ENCODE measurements around the gene MRPL14. TPM values are rescaled to one million over a fixed set of nuclear protein-coding genes. Genes with fewer than 3 reads are reported as not detected.

Gene MRPL14
- total and polyA plus RNA-seq, 9 donors, result 36.7 to 55.0 (median 41.6) TPM

DNA sequence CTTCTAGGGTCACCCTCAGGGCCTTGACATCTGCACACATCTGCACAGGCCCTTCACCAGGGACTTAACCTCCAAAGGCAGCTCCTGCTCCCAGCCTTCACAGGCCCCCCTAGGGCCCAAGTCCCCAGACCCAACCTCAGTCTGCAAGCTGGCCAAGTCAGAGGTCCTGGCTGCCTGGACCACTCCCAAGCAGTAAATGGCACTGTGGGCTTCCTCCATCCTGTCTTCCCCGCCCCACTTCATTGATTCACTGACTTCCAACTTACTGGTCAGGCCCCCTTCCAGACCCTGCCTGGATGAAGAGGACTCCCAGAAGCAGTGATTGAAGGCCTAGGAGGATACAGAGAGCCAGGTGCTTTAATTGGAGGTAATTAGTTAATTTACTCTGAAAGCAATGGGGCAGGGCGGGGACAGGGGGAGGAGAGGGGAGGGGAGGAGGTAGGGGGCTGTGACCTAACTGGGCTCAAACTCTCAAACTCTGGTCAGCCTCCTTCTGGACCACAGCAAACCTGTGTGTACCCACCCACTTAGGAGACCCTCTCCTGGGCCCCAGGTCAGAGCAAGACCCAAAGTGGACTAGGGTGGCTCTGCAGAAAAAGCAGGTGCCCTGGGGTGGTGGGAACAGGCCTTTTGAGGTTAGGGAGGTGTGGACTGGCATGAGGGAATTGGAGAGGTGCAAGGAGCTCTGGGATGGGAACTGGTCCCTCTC is 51.5 kb downstream of the MRPL14 start:
- H3K4me3 ChIP-seq (ENCODE audit: low read length), result no peak overlapping the region
- H3K4me1 ChIP-seq (ENCODE audit: control insufficient read depth, insufficient read depth, low read length), result peaks cover 58% of the 10 kb centered on the region
- WGBS (ENCODE audit: insufficient coverage), result 100% methylated on average over 1 of the region's 2 CpGs
- peak overlapping the region; percentile 65 for H3K27ac ChIP-seq (ENCODE audit: low read length)
- no peaks in the 10 kb centered on the region for H3K36me3 ChIP-seq (ENCODE audit: control insufficient read depth, insufficient read depth, low read length)
- peaks cover 5% of the 10 kb centered on the region for H3K27me3 ChIP-seq (ENCODE audit: control insufficient read depth, insufficient read depth, low read length)
- no peaks in the 10 kb centered on the region for H3K9me3 ChIP-seq (replicated peaks; ENCODE audit: control insufficient read depth, low read depth, low read length)
- no peak for DNase-seq

DNA sequence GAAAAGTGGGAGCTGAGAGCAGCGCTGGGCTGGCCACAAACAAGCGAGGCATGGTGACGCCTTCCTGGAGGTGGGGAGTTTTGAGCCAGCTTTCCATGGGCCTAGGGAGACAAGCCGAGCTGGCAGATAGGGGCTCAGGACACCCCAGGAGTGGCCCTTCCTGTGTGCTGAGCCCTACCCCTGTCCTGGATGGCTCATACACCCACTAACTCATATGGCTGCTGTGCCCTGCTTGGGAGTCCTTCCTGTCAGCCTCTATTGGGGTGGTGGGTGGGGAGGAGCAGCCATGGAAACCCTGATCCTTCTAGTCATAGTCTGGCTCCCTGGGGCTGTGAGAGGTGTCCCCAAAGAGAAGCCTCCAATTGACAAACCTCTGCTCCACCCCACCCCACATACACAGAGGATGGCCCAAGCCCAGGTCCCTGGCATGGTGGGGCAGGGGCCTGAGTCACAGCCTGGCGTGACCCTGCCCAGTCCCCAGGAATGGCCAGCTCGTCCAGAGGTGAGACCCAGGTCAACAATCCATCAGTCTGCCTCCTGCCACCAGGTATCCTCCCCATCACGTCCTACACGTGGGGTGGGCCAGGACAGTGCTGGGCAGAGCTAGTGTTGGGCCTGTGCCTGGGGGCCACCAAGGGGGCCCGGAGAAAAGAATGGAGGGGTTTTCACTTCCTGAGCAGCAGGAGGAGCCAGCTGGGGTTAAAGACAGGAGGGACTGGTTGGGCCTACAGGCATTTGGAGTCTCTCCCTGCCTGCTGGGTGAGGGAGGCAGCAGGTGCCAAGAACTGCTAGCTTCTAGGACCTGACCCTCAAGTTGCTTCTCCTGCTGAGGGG is 52.2 kb downstream of the MRPL14 start:
- Histone ChIP-seq H3K4me3 (ENCODE audit: low read length) (no peak overlapping the region), H3K4me1 (ENCODE audit: control insufficient read depth, insufficient read depth, low read length) (peaks cover 57% of the 10 kb centered on the region), H3K9me3 (replicated peaks; ENCODE audit: control insufficient read depth, low read depth, low read length) (no peaks in the 10 kb centered on the region), H3K27me3 (ENCODE audit: control insufficient read depth, insufficient read depth, low read length) (peaks cover 5% of the 10 kb centered on the region), H3K27ac (ENCODE audit: low read length) (peak overlapping the region; percentile 93), H3K36me3 (ENCODE audit: control insufficient read depth, insufficient read depth, low read length) (no peaks in the 10 kb centered on the region)
- no peak for DNase-seq
- WGBS (ENCODE audit: insufficient coverage), result 24% methylated on average over 5 of the region's 9 CpGs

DNA sequence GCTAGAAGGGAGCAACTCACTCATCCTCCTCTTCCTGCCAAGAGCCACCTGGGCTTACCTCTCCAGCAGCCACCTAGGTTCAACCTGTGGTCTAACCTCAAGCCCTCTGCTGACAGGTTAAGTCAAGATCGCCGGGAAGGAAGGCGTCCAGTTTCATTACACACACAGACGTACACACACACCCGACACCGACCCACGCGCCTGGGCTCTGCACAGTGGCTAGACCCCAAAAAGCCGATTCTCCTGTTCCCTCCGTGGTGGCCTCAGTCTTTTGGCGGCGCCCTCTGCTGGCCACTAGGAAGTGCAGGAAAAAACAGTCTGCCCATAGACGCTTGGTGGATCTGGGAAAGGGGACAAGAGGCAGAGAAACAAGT is 52.8 kb downstream of the MRPL14 start:
- no peaks in the 10 kb centered on the region for H3K9me3 ChIP-seq (replicated peaks; ENCODE audit: control insufficient read depth, low read depth, low read length)
- DNase-seq, result peak; percentile 96
- peak overlapping the region; percentile 93 for H3K27ac ChIP-seq (ENCODE audit: low read length)
- H3K27me3 ChIP-seq (ENCODE audit: control insufficient read depth, insufficient read depth, low read length), result peaks cover 5% of the 10 kb centered on the region
- 1% methylated on average over 9 of the region's 13 CpGs for WGBS (ENCODE audit: insufficient coverage)
- no peak overlapping the region for H3K4me3 ChIP-seq (ENCODE audit: low read length)
- H3K4me1 ChIP-seq (ENCODE audit: control insufficient read depth, insufficient read depth, low read length), result peaks cover 56% of the 10 kb centered on the region
- H3K36me3 ChIP-seq (ENCODE audit: control insufficient read depth, insufficient read depth, low read length), result no peaks in the 10 kb centered on the region

DNA sequence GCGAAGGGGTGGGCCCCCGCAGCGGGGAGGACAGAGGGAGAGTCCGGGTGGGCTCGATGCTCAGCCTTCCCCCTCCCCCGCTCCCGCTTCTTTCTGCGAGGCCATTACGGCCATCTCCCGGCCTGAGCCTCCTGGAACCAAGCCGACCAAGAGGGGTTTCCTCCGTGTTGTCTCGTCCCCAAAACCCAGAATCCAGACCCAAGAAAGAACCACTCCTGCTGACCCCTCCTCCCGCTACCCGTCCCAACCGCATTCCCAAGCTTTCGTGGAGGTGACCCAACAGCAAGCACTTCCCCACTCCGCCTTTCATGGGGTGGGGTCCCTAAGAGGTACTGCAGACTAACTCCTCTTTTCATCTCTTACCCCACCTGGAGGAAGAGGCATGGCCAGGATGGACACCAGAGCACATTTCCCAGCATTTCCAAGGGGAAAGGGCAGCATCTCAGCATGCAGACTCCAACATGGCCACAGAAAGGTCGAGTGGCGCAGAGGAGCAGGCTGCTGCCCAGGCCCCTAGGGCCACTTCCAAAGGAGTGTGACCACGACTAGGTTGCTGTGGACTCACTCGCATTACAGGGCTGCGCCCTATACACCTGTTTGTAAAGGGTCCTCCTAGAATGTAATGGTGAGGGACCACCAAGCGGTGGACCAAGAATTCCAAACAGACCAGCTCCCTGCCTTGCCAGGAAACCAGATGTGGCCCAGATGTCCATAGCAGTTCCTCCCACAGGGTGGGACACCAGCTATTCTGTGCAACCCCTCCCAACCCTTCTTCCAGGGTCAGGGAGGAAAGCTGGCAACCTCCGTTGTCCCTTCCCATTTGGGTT is 53.4 kb downstream of the MRPL14 start:
- H3K9me3 ChIP-seq (replicated peaks; ENCODE audit: control insufficient read depth, low read depth, low read length), result no peaks in the 10 kb centered on the region
- peaks cover 5% of the 10 kb centered on the region for H3K27me3 ChIP-seq (ENCODE audit: control insufficient read depth, insufficient read depth, low read length)
- DNase-seq, result peak; percentile 94
- H3K36me3 ChIP-seq (ENCODE audit: control insufficient read depth, insufficient read depth, low read length), result no peaks in the 10 kb centered on the region
- 14% methylated on average over 12 of the region's 25 CpGs for WGBS (ENCODE audit: insufficient coverage)
- peak overlapping the region; percentile 42 for H3K4me3 ChIP-seq (ENCODE audit: low read length)
- peaks cover 52% of the 10 kb centered on the region for H3K4me1 ChIP-seq (ENCODE audit: control insufficient read depth, insufficient read depth, low read length)
- H3K27ac ChIP-seq (ENCODE audit: low read length), result peak overlapping the region; percentile 93

DNA sequence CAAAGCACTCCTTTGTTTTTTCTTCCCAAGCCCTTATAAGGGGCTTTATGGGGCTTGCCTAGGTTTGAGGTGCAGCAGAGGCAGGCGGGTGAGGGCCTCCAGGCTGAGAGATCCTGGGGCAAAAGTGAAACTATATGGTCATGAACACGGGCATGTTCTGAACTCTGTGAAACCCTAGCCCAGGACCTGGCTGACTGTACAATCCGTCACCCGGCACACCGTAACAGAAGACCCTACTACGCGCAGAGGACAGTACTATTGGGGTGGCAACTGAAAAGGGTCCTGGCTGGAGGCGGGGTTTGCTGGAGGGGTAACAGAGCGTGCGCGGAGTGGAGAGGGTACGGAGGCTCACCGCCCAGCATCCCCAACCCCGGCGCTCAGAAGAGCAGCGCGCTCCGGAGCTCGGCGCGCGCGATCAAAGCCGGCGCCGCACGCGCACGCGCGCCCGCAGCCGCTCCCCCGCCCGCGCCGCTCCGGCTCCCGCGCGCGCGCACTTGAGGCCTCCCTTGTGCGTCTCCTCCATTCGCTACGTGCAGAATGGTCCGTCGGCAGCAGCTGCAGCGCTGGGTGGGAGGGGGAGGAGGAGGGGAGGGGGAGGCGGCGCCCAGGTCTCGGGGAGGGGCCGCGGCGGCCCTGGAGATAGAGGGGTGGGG is 54.2 kb downstream of the MRPL14 start:
- peak overlapping the region; percentile 64 for H3K4me3 ChIP-seq (ENCODE audit: low read length)
- DNase-seq, result peak; percentile 98
- peak overlapping the region; percentile 95 for H3K27ac ChIP-seq (ENCODE audit: low read length)
- H3K9me3 ChIP-seq (replicated peaks; ENCODE audit: control insufficient read depth, low read depth, low read length), result no peaks in the 10 kb centered on the region
- peaks cover 5% of the 10 kb centered on the region for H3K27me3 ChIP-seq (ENCODE audit: control insufficient read depth, insufficient read depth, low read length)
- H3K4me1 ChIP-seq (ENCODE audit: control insufficient read depth, insufficient read depth, low read length), result peaks cover 57% of the 10 kb centered on the region
- H3K36me3 ChIP-seq (ENCODE audit: control insufficient read depth, insufficient read depth, low read length), result no peaks in the 10 kb centered on the region
- 2% methylated on average over 22 of the region's 55 CpGs for WGBS (ENCODE audit: insufficient coverage)

DNA sequence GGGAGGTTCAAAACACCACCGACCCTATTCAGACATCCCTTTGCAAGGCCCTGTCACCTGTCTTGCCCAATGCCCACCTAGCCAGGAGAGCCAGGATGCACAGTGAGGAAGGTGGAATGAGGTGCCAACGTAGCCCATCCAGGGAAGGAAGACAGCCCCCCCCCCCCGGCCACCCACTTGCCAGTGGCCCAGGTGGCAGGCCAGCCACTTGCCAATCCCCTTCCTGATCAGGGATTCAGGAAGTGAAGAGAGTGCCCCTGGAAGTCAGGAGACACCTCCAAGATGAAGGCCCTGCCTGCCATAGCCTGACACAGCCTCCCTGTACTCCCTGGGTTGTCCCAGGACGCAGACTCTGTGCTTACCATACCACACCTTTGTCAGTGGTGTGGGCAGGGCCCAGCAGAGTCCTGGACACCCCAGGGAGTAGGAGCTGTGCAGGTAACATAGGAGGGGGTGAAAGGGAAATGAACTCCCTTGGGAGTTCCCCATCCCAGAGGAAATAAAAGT is 54.7 kb downstream of the MRPL14 start:
- Histone ChIP-seq H3K27me3 (ENCODE audit: control insufficient read depth, insufficient read depth, low read length) (peaks cover 5% of the 10 kb centered on the region), H3K4me1 (ENCODE audit: control insufficient read depth, insufficient read depth, low read length) (peaks cover 63% of the 10 kb centered on the region), H3K36me3 (ENCODE audit: control insufficient read depth, insufficient read depth, low read length) (no peaks in the 10 kb centered on the region), H3K27ac (ENCODE audit: low read length) (peak overlapping the region; percentile 95), H3K9me3 (replicated peaks; ENCODE audit: control insufficient read depth, low read depth, low read length) (no peaks in the 10 kb centered on the region), H3K4me3 (ENCODE audit: low read length) (peak overlapping the region; percentile 64)
- no peak for DNase-seq
- WGBS (ENCODE audit: insufficient coverage), result no CpG with 5 or more reads among the region's 4 CpGs

DNA sequence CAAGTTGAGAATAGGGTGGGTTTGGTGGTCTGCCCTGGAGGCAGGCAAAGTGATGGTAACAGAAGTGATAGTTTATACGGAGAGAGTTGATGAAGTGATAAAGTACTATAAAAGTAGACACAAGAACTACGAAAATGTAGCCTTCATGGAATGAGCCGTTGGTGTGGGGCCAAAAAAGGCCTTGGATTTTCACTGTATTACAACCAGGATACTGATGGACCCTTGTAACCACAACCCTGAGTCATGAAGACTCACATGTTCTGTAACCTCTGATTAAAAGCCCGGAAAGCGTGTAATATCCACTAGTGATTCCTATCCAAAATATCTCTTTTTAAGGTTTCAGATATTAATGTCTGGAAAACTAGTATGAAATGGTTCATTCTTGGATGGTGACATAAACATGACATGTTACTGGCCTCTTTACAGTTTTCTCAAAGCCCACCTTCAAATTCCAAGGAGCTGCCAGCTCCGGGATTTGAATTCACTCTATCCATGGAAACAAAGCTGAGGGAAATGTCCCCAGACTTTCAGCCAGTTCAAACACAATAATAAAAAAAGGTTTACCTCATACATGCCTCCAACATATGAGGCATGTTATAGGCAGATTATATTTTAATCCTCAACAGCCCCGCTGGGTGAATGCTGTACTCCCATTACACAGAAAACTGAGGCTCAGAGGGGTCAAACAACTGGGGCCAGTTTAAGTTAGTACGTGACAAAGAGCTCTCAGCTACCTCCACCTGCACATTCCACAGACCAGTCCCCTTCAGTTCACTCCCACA is 55.4 kb downstream of the MRPL14 start:
- H3K9me3 ChIP-seq (replicated peaks; ENCODE audit: control insufficient read depth, low read depth, low read length), result no peaks in the 10 kb centered on the region
- peak; percentile 85 for DNase-seq
- H3K4me3 ChIP-seq (ENCODE audit: low read length), result no peak overlapping the region
- H3K36me3 ChIP-seq (ENCODE audit: control insufficient read depth, insufficient read depth, low read length), result no peaks in the 10 kb centered on the region
- H3K4me1 ChIP-seq (ENCODE audit: control insufficient read depth, insufficient read depth, low read length), result peaks cover 62% of the 10 kb centered on the region
- 33% methylated on average over 2 of the region's 8 CpGs for WGBS (ENCODE audit: insufficient coverage)
- H3K27ac ChIP-seq (ENCODE audit: low read length), result peak overlapping the region; percentile 95
- H3K27me3 ChIP-seq (ENCODE audit: control insufficient read depth, insufficient read depth, low read length), result peaks cover 5% of the 10 kb centered on the region

DNA sequence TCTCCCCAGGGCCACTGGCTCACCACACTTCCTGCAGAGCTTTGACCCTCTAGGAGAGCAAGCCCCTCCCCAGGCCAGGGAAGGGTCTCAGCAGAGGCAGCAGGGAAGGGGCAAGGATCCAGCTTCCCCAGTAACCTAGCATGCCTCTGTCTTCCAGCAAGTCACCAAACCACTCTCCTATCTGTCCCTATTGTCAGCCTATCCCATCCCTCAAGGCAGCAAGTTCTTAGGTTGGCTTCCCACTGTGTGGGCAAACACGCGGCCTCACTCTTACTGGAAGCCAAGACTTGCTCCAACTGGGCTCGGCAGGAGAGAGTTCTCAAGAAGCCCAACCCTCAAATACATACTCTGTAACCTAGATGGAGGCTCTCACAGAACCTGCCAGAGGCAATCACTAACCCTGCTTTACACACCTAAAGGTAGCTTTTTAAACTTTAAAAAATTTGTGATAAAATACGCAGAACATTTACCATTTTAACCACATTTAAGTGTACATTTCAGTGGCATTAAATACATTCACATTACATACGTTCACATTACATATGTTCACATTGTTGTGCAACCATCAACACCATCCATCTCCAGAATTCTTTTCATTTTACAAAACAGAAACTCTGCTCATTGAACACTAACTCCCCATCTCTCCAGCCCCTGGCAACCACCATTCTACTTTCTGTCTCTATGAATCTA is 58.5 kb downstream of the MRPL14 start:
- 60% methylated on average over 4 of the region's 5 CpGs for WGBS (ENCODE audit: insufficient coverage)
- no peaks in the 10 kb centered on the region for H3K36me3 ChIP-seq (ENCODE audit: control insufficient read depth, insufficient read depth, low read length)
- H3K4me1 ChIP-seq (ENCODE audit: control insufficient read depth, insufficient read depth, low read length), result peaks cover 42% of the 10 kb centered on the region
- DNase-seq, result no peak
- H3K27me3 ChIP-seq (ENCODE audit: control insufficient read depth, insufficient read depth, low read length), result no peaks in the 10 kb centered on the region
- no peak overlapping the region for H3K27ac ChIP-seq (ENCODE audit: low read length)
- no peaks in the 10 kb centered on the region for H3K9me3 ChIP-seq (replicated peaks; ENCODE audit: control insufficient read depth, low read depth, low read length)
- no peak overlapping the region for H3K4me3 ChIP-seq (ENCODE audit: low read length)
